ENCODE results near the gene RAP1GAP. TPM values are rescaled to one million over a fixed set of nuclear protein-coding genes. Genes with fewer than 3 reads are reported as not detected.

The RAP1GAP gene
- total RNA-seq, 1 experiment from 2014 or later, result 13.4 TPM

DNA sequence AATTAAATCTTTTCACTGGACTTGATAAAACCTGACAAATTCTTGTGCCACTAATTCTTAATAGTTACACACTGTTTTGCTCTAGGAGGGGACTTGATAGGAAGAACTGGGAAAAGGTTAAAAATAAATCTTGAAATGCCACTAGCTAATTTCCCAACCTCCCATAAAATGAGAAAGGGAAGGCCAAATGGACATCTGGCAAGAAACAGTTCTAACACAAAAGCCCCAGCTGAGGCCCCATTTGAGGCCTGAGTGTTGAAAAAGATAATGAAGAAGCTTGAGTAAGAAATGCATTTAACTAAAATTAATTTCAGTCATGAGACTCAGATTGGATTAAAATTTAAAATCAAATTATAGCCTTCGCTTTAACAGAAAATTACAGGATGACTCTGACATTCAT, 11.2 kb upstream of the RAP1GAP start:
- ATAC-seq (no peak), DNase-seq (ENCODE audit: low read depth, low spot score) (no peak)
- Histone ChIP-seq H3K9ac (ENCODE audit: low read length) (no peak overlapping the region), H3K4me2 (ENCODE audit: low read length) (no peak overlapping the region), H3K79me2 (ENCODE audit: insufficient read depth, low read length) (no peaks in the 10 kb centered on the region), H3K36me3 (ENCODE audit: control insufficient read depth in 1 of 2, insufficient read depth in 2 of 2, low read length in 2 of 2) (peaks cover 3% of the 10 kb centered on the region in 2 experiments; a peak in 2 of 4 replicates), H3K9me2 (ENCODE audit: insufficient read depth) (no peaks in the 10 kb centered on the region), H3K4me3 (replicated peaks in 1 of 2; ENCODE audit: low read depth in 1 of 2, low read length in 2 of 2) (no peak overlapping the region), H2AFZ (ENCODE audit: low read depth, low read length, poor library complexity, severe bottlenecking) (no peak overlapping the region), H3K27me3 (ENCODE audit: insufficient read depth, low read length) (no peaks in the 10 kb centered on the region), H4K20me1 (ENCODE audit: insufficient read depth) (peaks cover 3% of the 10 kb centered on the region; the same call in 1 of the 2 replicates), H3K9me3 (ENCODE audit: control insufficient read depth in 1 of 2, insufficient read depth in 1 of 2, low read depth in 1 of 2, low read length in 2 of 2) (no peaks in the 10 kb centered on the region), H3K4me1 (ENCODE audit: control insufficient read depth in 1 of 2, insufficient read depth in 2 of 2, low read length in 2 of 2) (no peaks in the 10 kb centered on the region), H3K27ac (ENCODE audit: low read depth, low read length) (no peak overlapping the region)
- CTCF ChIA-PET, result no interaction called here
- no TSS peak for BruUV-seq (replicated peaks)
- TF ChIP-seq SIN3A (IDR thresholded peaks at IDR 0.05; ENCODE audit: low read depth) (no peak), ATF3 (IDR thresholded peaks at IDR 0.05) (no peak), ZFX (IDR thresholded peaks at IDR 0.05) (no peak), POLR2AphosphoS5 (IDR thresholded peaks at IDR 0.05; ENCODE audit: low read depth, low read length) (no peak), CEBPB (IDR thresholded peaks at IDR 0.05; ENCODE audit: low read depth) (no peak), SRF (IDR thresholded peaks at IDR 0.05; ENCODE audit: low read depth) (no peak), YY1 (IDR thresholded peaks at IDR 0.05; ENCODE audit: extremely low read depth, insufficient replicate concordance, low read depth, low read length) (no peak), JUND (IDR thresholded peaks at IDR 0.05) (no peak), ZNF274 (IDR thresholded peaks at IDR 0.05; ENCODE audit: low read depth, low read length) (no peak), CBX3 (IDR thresholded peaks at IDR 0.05; ENCODE audit: low read depth) (no peak), ELF1 (IDR thresholded peaks at IDR 0.05; ENCODE audit: borderline replicate concordance, low read depth) (no peak)
- intact Hi-C loops (cut with micrococcal nuclease), result no loop called here
- RAD21 ChIA-PET (ENCODE audit: low non-redundant PET in 1 of 2, low total read pairs in 2 of 2, uncharacterized antibody in 2 of 2, unreplicated experiment in 2 of 2), result no interaction called here
- POLR2A ChIA-PET, result no interaction called here

DNA sequence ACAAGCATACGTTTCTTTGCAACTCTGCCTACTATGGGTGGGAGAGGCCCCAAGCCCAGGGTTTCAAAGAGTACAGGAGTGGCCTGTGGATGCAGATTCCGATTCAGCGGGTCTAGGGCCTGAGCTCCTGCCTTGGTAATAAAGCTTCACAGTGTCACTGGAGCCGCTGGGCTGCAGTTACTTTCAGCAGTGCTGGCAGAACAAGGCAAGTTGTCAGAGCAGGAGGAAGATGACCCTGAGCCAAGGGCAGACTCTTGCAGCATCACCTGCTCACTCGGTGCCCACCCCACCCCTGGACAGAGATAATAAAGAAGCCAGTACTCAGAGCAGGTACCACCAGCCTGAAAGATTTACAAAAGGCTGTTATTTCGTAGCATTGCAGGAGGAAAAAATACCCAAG, 8.0 kb upstream of the RAP1GAP start:
- Histone ChIP-seq H3K9me3 (ENCODE audit: control insufficient read depth in 1 of 2, insufficient read depth in 1 of 2, low read depth in 1 of 2, low read length in 2 of 2) (no peaks in the 10 kb centered on the region), H3K36me3 (ENCODE audit: control insufficient read depth in 1 of 2, insufficient read depth in 2 of 2, low read length in 2 of 2) (peaks cover 3% of the 10 kb centered on the region in 2 experiments; a peak in 1 of 4 replicates), H4K20me1 (ENCODE audit: insufficient read depth) (peaks cover 3% of the 10 kb centered on the region; the same call in 1 of the 2 replicates), H3K4me3 (replicated peaks in 1 of 2; ENCODE audit: low read depth in 1 of 2, low read length in 2 of 2) (no peak overlapping the region), H3K4me2 (ENCODE audit: low read length) (no peak overlapping the region), H3K79me2 (ENCODE audit: insufficient read depth, low read length) (no peaks in the 10 kb centered on the region), H3K9ac (ENCODE audit: low read length) (no peak overlapping the region), H3K4me1 (ENCODE audit: control insufficient read depth in 1 of 2, insufficient read depth in 2 of 2, low read length in 2 of 2) (no peaks in the 10 kb centered on the region), H3K9me2 (ENCODE audit: insufficient read depth) (no peaks in the 10 kb centered on the region), H2AFZ (ENCODE audit: low read depth, low read length, poor library complexity, severe bottlenecking) (no peak overlapping the region), H3K27me3 (ENCODE audit: insufficient read depth, low read length) (no peaks in the 10 kb centered on the region), H3K27ac (ENCODE audit: low read depth, low read length) (no peak overlapping the region)
- no peak for ATAC-seq
- ChIA-PET RAD21 (ENCODE audit: low non-redundant PET in 1 of 2, low total read pairs in 2 of 2, uncharacterized antibody in 2 of 2, unreplicated experiment in 2 of 2) (no interaction called here), POLR2A (no interaction called here), CTCF (no interaction called here)
- no TSS peak for BruUV-seq (replicated peaks)
- no peak for TF ChIP-seq EZH2phosphoT487 (IDR thresholded peaks at IDR 0.05; ENCODE audit: borderline replicate concordance)
- no peak for TF ChIP-seq ATF3 (IDR thresholded peaks at IDR 0.05)
- TF ChIP-seq ZFX (IDR thresholded peaks at IDR 0.05), result no peak
- TF ChIP-seq SP1 (IDR thresholded peaks at IDR 0.05; ENCODE audit: low read depth), result no peak
- no peak for TF ChIP-seq CBX3 (IDR thresholded peaks at IDR 0.05; ENCODE audit: low read depth)
- TF ChIP-seq FOSL1 (IDR thresholded peaks at IDR 0.05; ENCODE audit: low read depth), result no peak
- TF ChIP-seq JUND (IDR thresholded peaks at IDR 0.05), result no peak
- no peak for TF ChIP-seq RAD21 (IDR thresholded peaks at IDR 0.05; ENCODE audit: low read depth)
- TF ChIP-seq SIN3A (IDR thresholded peaks at IDR 0.05; ENCODE audit: low read depth), result no peak
- TF ChIP-seq, protein P1, sequence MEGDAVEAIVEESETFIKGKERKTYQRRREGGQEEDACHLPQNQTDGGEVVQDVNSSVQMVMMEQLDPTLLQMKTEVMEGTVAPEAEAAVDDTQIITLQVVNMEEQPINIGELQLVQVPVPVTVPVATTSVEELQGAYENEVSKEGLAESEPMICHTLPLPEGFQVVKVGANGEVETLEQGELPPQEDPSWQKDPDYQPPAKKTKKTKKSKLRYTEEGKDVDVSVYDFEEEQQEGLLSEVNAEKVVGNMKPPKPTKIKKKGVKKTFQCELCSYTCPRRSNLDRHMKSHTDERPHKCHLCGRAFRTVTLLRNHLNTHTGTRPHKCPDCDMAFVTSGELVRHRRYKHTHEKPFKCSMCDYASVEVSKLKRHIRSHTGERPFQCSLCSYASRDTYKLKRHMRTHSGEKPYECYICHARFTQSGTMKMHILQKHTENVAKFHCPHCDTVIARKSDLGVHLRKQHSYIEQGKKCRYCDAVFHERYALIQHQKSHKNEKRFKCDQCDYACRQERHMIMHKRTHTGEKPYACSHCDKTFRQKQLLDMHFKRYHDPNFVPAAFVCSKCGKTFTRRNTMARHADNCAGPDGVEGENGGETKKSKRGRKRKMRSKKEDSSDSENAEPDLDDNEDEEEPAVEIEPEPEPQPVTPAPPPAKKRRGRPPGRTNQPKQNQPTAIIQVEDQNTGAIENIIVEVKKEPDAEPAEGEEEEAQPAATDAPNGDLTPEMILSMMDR (IDR thresholded peaks at IDR 0.05 in 2 of 3, conservative IDR thresholded peaks at IDR 0.05 in 1 of 3; ENCODE audit: borderline replicate concordance in 1 of 3, insufficient read depth in 1 of 3, low read depth in 2 of 3, low read length in 2 of 3), result no peak
- no peak for TF ChIP-seq MAX (IDR thresholded peaks at IDR 0.05)
- TF ChIP-seq ZNF274 (IDR thresholded peaks at IDR 0.05; ENCODE audit: low read depth, low read length), result no peak
- TF ChIP-seq CEBPB (IDR thresholded peaks at IDR 0.05; ENCODE audit: low read depth), result no peak
- no peak for TF ChIP-seq YY1 (IDR thresholded peaks at IDR 0.05; ENCODE audit: extremely low read depth, insufficient replicate concordance, low read depth, low read length)
- TF ChIP-seq EZH2 (IDR thresholded peaks at IDR 0.05), result no peak
- TF ChIP-seq EGR1 (IDR thresholded peaks at IDR 0.05; ENCODE audit: low read depth), result no peak
- no peak for TF ChIP-seq SRF (IDR thresholded peaks at IDR 0.05; ENCODE audit: low read depth)
- TF ChIP-seq ELF1 (IDR thresholded peaks at IDR 0.05; ENCODE audit: borderline replicate concordance, low read depth), result no peak
- TF ChIP-seq POLR2A (IDR thresholded peaks at IDR 0.05; ENCODE audit: borderline replicate concordance, extremely low read depth, insufficient read depth, insufficient read length), result no peak
- no peak for DNase-seq (ENCODE audit: low read depth, low spot score)
- intact Hi-C loops (cut with micrococcal nuclease), result no loop called here

Measured in HCT116 (cell line).